ENCODE results near the gene CDKAL1. TPM values are rescaled to one million over a fixed set of nuclear protein-coding genes. Genes with fewer than 3 reads are reported as not detected.

The CDKAL1 gene
- total RNA-seq, 6 experiments from 2014 or later, result 9.2 to 14.3 (median 11.9) TPM

GRCh38 chr6:20927130-20927860, 393.0 kb downstream of the CDKAL1 start:
- Mint-ChIP-seq H3K36me3 (ENCODE audit: low read depth) (peaks cover 5% of the 10 kb centered on the region; the same call in 1 of the 2 replicates), H3K4me3 (no peak overlapping the region), H3K27ac (no peak overlapping the region), H3K4me1 (ENCODE audit: low read depth) (peaks cover 36% of the 10 kb centered on the region), H3K9me3 (no peaks in the 10 kb centered on the region), H3K27me3 (ENCODE audit: insufficient read depth) (no peaks in the 10 kb centered on the region)
- TF ChIP-seq, protein P1, sequence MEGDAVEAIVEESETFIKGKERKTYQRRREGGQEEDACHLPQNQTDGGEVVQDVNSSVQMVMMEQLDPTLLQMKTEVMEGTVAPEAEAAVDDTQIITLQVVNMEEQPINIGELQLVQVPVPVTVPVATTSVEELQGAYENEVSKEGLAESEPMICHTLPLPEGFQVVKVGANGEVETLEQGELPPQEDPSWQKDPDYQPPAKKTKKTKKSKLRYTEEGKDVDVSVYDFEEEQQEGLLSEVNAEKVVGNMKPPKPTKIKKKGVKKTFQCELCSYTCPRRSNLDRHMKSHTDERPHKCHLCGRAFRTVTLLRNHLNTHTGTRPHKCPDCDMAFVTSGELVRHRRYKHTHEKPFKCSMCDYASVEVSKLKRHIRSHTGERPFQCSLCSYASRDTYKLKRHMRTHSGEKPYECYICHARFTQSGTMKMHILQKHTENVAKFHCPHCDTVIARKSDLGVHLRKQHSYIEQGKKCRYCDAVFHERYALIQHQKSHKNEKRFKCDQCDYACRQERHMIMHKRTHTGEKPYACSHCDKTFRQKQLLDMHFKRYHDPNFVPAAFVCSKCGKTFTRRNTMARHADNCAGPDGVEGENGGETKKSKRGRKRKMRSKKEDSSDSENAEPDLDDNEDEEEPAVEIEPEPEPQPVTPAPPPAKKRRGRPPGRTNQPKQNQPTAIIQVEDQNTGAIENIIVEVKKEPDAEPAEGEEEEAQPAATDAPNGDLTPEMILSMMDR (IDR thresholded peaks at IDR 0.05), result no peak
- no peak for DNase-seq

GRCh38 chr6:20929283-20929682, 395.0 kb downstream of the CDKAL1 start:
- Mint-ChIP-seq H3K9me3 (no peaks in the 10 kb centered on the region), H3K36me3 (ENCODE audit: low read depth) (no peaks in the 10 kb centered on the region), H3K4me1 (ENCODE audit: low read depth) (peaks cover 22% of the 10 kb centered on the region), H3K4me3 (no peak overlapping the region), H3K27me3 (ENCODE audit: insufficient read depth) (no peaks in the 10 kb centered on the region), H3K27ac (no peak overlapping the region)
- no peak for DNase-seq
- TF ChIP-seq, protein P1 (IDR thresholded peaks at IDR 0.05), result no peak

- Mint-ChIP-seq H3K4me3 (no peak overlapping the region), H3K27ac (no peak overlapping the region), H3K9me3 (no peaks in the 10 kb centered on the region), H3K36me3 (ENCODE audit: low read depth) (no peaks in the 10 kb centered on the region), H3K4me1 (ENCODE audit: low read depth) (peaks cover 9% of the 10 kb centered on the region), H3K27me3 (ENCODE audit: insufficient read depth) (no peaks in the 10 kb centered on the region)
- DNase-seq, result no peak
- TF ChIP-seq, protein P1 (IDR thresholded peaks at IDR 0.05), result no peak
These were observed 396.8 kb downstream of the CDKAL1 start for GRCh38 chr6:20931093-20931492.

DNA sequence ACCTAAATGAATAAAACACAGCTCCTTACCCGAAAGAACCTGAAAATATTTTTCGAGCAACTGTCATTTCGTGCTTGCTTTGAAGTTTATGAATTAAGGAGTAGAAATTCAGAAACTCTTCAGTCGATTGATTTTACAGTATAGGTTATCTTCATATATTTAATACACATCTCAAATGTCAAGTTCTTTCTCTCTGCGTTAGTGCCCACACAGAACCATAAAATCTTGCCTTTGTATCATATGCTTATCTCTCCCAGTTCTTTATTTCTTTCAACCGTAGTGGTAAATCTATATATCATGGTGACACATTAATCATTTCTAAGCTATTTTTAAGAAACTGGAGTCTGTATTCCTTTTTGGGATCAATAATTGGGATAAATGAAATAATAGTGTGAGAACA, 397.5 kb downstream of the CDKAL1 start:
- Mint-ChIP-seq H3K36me3 (ENCODE audit: low read depth) (no peaks in the 10 kb centered on the region), H3K4me1 (ENCODE audit: low read depth) (peaks cover 9% of the 10 kb centered on the region), H3K4me3 (no peak overlapping the region), H3K9me3 (no peaks in the 10 kb centered on the region), H3K27me3 (ENCODE audit: insufficient read depth) (no peaks in the 10 kb centered on the region), H3K27ac (no peak overlapping the region)
- TF ChIP-seq, protein P1 (IDR thresholded peaks at IDR 0.05), result no peak
- DNase-seq, result no peak

DNA sequence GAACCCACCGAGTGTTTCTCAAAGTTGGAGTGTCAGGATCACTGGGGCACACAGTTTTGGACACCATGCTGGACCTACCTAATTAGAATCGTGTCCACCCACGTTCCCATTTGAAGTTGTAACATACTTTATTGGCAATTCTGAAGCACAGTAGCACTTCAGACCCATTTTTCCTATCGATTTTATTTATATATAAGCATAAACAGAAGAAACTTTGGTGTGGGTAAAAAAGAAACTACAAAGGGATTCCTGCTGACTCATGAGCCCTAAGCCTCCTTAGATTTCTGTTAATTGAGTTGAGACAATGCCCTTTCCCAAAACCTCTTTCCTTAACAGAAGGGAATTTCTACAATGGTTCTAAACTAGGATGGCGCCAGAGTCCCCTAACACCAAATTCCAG, 398.0 kb downstream of the CDKAL1 start:
- H3K36me3 Mint-ChIP-seq (ENCODE audit: low read depth), result no peaks in the 10 kb centered on the region
- peaks cover 9% of the 10 kb centered on the region for H3K4me1 Mint-ChIP-seq (ENCODE audit: low read depth)
- no peak for DNase-seq

More for the DNA sequence above, 398.0 kb downstream of the CDKAL1 start:
- H3K27ac Mint-ChIP-seq, result no peak overlapping the region
- H3K27me3 Mint-ChIP-seq (ENCODE audit: insufficient read depth), result no peaks in the 10 kb centered on the region
- no peak overlapping the region for H3K4me3 Mint-ChIP-seq
- TF ChIP-seq, protein P1 (IDR thresholded peaks at IDR 0.05), result no peak
- H3K9me3 Mint-ChIP-seq, result no peaks in the 10 kb centered on the region
